Hematopoietic multipotent progenitor cell treated with erythropoietin and hydrocortisone succinate and interleukin-3 and kit ligand, for 8 days (in vitro differentiated cells): ENCODE data around the gene CILP2.

Experiments used
- DNase-seq: peaks from one replicate; pipeline ENCODE4 v3.0.0-alpha.2; 2015

CILP2 gene

GRCh38 chr19:19504754-19505668, 33.1 kb upstream of the CILP2 start:
- DNase-seq, result no peak

GRCh38 chr19:19505669-19506326, 32.3 kb upstream of the CILP2 start:
- DNase-seq, result no peak

- DNase-seq, result no peak
Measured at GRCh38 chr19:19506592-19506991, 31.5 kb upstream of the CILP2 start.

GRCh38 chr19:19507354-19507753, 30.7 kb upstream of the CILP2 start:
- DNase-seq, result no peak

- DNase-seq, result no peak
Measured at GRCh38 chr19:19508217-19508616, 29.8 kb upstream of the CILP2 start.

GRCh38 chr19:19510432-19510831, 27.6 kb upstream of the CILP2 start:
- DNase-seq, result no peak

GRCh38 chr19:19513682-19514081, 24.4 kb upstream of the CILP2 start:
- DNase-seq, result no peak

- DNase-seq, result peak; percentile 40
Measured at GRCh38 chr19:19514215-19514657, 23.8 kb upstream of the CILP2 start.

- DNase-seq, result no peak
Measured at GRCh38 chr19:19514881-19515641, 23.0 kb upstream of the CILP2 start, which contains the start of gene TSSK6. Gene TSSK6, minus strand, starts transcription at chr19:19515548. Its CDS starts 121 bp downstream, at chr19:19515427.

- DNase-seq, result peak; percentile 95
Measured at GRCh38 chr19:19515642-19516519, 22.2 kb upstream of the CILP2 start, which contains the start of gene NDUFA13. Gene NDUFA13, plus strand, starts transcription at chr19:19516225. Its CDS starts 14 bp downstream, at chr19:19516239.

GRCh38 chr19:19517235-19517619, 20.8 kb upstream of the CILP2 start:
- no peak for DNase-seq

- no peak for DNase-seq
Measured at GRCh38 chr19:19520989-19521388, 17.1 kb upstream of the CILP2 start.

GRCh38 chr19:19523177-19523576, 14.9 kb upstream of the CILP2 start:
- DNase-seq, result no peak

- no peak for DNase-seq
Measured at GRCh38 chr19:19524053-19524452, 14.0 kb upstream of the CILP2 start.

- no peak for DNase-seq
Measured at GRCh38 chr19:19525611-19526380, 12.3 kb upstream of the CILP2 start.

- no peak for DNase-seq
Measured at GRCh38 chr19:19526581-19527370, 11.3 kb upstream of the CILP2 start.

GRCh38 chr19:19527371-19527656, 10.8 kb upstream of the CILP2 start:
- DNase-seq, result no peak

GRCh38 chr19:19527674-19528625, 10.1 kb upstream of the CILP2 start:
- no peak for DNase-seq

- DNase-seq, result no peak
Measured at GRCh38 chr19:19528721-19529490, 9.2 kb upstream of the CILP2 start, which contains the start of gene YJEFN3. Gene YJEFN3, plus strand, starts transcription at chr19:19528911. Its CDS starts 22 bp downstream, at chr19:19528933.
